PC-9 (cell line): Measurements from ENCODE around the gene NGF.

Source experiments
- CTCF ChIP-seq: fragments of 200-600 bp; sonication (generic); conservative IDR thresholded peaks from 2 replicates; pipeline ENCODE4 v1.6.1; 2017; ENCODE audit warnings: mixed run types, antibody characterized with exemption, mild to moderate bottlenecking, moderate library complexity
- EZH2 ChIP-seq: fragments of 200-600 bp; sonication (generic); IDR thresholded peaks from 2 replicates; pipeline ENCODE4 v1.8.0; 2017; ENCODE audit warnings: antibody characterized with exemption, low read depth

GRCh38 chr1:115341948-115342347, 3.9 kb upstream of the NGF start:
- TF ChIP-seq CTCF (no peak), EZH2 (no peak)
